Head of caudate nucleus (tissue), 42 donors: ENCODE data around the gene MCF2L2.
"Not testable (repeated sequence)": the region's sequence is repeated elsewhere in the genome, so short reads cannot be mapped to it uniquely, and the experiment has no call there.

Experiments used
- DNase-seq, 42 donors: peaks; one replicate each; pipeline versions ENCODE4 v3.0.0 to v3.0.0-alpha.2; 2020 to 2021; ENCODE audit warnings: mixed read lengths in 7 of 42
- intact Hi-C: fragments of 100-400 bp; cut with DNase I; formaldehyde crosslinking; loops from one replicate; pipeline ENCODE4 v1.15.0; 2022

MCF2L2 gene, protein sequence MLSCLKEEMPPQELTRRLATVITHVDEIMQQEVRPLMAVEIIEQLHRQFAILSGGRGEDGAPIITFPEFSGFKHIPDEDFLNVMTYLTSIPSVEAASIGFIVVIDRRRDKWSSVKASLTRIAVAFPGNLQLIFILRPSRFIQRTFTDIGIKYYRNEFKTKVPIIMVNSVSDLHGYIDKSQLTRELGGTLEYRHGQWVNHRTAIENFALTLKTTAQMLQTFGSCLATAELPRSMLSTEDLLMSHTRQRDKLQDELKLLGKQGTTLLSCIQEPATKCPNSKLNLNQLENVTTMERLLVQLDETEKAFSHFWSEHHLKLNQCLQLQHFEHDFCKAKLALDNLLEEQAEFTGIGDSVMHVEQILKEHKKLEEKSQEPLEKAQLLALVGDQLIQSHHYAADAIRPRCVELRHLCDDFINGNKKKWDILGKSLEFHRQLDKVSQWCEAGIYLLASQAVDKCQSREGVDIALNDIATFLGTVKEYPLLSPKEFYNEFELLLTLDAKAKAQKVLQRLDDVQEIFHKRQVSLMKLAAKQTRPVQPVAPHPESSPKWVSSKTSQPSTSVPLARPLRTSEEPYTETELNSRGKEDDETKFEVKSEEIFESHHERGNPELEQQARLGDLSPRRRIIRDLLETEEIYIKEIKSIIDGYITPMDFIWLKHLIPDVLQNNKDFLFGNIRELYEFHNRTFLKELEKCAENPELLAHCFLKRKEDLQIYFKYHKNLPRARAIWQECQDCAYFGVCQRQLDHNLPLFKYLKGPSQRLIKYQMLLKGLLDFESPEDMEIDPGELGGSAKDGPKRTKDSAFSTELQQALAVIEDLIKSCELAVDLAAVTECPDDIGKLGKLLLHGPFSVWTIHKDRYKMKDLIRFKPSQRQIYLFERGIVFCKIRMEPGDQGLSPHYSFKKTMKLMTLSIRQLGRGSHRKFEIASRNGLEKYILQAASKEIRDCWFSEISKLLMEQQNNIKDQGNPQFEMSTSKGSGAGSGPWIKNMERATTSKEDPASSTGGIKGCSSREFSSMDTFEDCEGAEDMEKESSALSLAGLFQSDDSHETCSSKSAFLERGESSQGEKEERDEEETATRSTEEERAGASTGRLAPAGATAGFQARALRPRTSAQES

DNA sequence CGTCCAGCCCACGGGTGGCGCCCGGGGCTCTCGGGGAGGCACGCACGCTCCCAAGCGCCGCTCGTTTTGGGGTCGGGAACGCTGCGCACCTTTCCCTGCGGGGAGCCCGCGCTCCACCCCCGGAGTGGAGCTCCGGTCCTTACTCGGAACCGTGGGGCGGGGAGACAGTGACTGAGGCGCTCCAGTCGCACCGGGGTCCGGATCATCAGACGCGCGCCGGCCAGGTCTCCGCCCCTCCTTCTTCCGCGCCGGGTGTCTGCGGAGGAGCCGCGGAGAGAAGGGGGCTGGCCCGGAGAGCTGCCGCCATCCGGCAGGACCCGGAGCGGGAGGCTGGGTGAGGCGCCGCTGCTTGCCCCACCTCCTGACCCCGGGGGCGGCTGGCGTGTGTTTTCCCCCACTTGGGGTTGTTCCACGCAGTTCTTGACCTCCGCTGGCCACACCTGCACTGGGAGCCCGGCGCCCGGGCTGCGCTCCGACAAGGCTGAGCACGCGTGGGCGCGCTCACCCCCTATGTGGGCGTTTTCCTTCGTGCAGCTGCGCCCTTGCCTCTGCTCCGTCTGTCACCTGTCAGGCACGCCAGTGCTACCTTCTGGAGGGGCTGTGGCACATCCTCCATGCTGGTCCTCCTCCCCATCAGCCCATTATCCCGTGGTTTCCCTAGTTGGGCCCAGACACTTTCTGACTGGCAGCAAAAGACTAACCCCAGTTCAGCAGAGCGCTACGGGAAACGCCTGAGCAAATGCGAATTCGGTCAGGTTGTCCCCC is at the start of gene MCF2L2:
Gene MCF2L2, minus strand, starts transcription at position 173 of the 765 bp plus-strand sequence. CDS start 642 bp downstream, outside the sequence.
- intact Hi-C loops, result no loop called here
- peak; percentile 11 to 84 (median 65) for DNase-seq

GRCh38 chr3:183477801-183478456 is 49.5 kb upstream of the MCF2L2 start:
- peak in 2 of 42 donors; percentile 5 to 11 for DNase-seq
- intact Hi-C loops, result no loop called here

DNA sequence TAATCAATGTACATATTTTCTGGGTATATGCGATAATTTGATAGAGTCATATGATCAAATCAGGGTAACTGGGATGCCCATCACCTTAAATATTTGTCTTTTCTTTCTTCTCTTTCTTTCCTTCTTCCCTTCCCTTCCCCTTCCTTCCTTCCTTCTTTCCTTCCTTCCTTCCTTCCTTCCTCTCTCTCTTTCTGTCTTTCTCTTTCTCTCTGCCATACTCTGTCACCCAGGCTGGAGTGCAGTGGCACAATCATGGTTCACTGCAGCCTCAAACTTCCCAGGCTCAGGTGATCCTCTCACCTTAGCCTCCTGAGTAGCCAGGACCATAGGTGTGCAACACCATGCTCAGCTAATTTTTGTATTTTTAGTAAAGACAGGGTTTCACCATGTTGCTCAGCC is 47.3 kb upstream of the MCF2L2 start:
- intact Hi-C loops, result not testable (repeated sequence)

DNA sequence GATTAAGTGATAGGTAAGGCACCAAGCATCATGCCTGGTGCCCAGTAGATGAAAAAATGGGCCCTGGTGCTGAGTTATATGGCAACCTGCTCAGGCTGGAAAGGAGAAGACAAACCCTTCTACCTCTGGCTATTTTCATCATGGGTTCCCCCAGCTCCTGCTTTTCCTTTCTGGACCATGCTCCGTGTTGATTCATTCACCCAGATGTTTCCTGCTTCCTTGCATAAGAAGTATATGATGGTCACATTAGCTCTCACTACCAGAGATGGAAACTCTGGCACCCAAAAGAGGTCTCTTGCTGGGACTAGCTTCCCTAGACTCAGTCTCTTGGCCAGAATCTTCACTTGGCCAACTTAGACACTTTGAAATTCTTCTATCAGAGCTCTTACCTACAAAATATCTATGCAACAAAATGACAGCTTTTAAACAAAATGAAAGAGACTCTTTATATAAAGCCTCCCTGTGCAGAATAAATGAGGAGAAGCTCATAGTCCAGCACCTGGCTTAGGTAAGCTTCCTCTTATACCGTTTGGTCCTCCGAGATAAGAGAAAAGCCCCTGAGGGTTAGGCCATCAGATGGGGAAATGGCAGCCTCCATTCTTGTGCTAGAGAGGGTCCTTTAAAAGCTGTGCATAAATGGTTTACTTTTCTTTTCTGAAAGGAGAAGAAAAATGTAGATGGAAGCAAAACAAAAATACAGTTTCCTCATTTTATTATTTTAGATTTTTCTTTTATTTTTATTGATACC is 46.8 kb upstream of the MCF2L2 start:
- DNase-seq, result no peak
- intact Hi-C loops, result no loop called here

More for the DNA sequence above, 47.3 kb upstream of the MCF2L2 start:
- not testable (repeated sequence) for DNase-seq

DNA sequence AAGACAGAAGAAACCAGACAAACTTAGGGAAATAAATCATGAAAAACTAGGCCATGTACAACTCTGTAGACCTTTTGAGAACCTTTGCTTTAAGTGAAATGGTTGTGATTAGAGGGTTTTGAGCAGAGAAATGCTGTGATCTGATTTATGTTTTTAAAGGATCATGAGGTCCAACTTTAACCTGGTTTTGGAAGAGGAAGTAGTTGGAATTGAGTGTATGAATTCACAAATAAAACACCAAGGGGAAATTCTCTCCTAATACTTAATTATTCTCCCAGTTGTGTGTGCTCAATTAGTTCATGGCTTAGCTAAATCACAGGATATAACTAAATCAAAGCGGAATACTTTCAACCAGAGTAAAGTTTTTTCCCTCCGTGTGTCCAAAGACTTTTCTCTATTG is 45.5 kb upstream of the MCF2L2 start:
- intact Hi-C loops, result no loop called here
- no peak for DNase-seq

GRCh38 chr3:183472155-183472554 is 43.7 kb upstream of the MCF2L2 start:
- intact Hi-C loops, result no loop called here
- DNase-seq, result no peak

DNA sequence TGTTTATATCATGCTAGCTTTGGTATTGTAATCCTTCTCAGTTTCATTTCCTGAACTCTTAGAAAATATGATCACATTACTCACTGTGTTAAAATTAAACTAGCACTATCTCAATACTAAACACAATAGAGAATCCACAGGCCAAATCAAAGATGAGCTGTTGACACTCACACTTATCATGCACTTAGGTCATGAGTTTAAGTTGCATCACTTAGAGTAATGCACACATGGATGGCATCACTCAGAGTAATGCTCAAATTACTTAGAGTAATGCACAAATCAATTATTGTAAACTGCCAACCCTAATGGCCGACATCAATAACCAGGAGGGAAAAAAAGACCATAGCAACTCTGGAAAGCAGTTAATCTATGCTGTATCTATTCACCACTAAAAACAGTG is 40.0 kb upstream of the MCF2L2 start:
- intact Hi-C loops, result no loop called here
- DNase-seq, result no peak

- no peak for DNase-seq
- intact Hi-C loops, result no loop called here
Observed at GRCh38 chr3:183466575-183466974, 38.2 kb upstream of the MCF2L2 start.

- DNase-seq, intact Hi-C loops: not testable (repeated sequence)
Observed at GRCh38 chr3:183465710-183466109, 37.3 kb upstream of the MCF2L2 start.

- intact Hi-C loops, result no loop called here
- DNase-seq, result no peak
Observed at GRCh38 chr3:183464480-183464879, 36.1 kb upstream of the MCF2L2 start.

DNA sequence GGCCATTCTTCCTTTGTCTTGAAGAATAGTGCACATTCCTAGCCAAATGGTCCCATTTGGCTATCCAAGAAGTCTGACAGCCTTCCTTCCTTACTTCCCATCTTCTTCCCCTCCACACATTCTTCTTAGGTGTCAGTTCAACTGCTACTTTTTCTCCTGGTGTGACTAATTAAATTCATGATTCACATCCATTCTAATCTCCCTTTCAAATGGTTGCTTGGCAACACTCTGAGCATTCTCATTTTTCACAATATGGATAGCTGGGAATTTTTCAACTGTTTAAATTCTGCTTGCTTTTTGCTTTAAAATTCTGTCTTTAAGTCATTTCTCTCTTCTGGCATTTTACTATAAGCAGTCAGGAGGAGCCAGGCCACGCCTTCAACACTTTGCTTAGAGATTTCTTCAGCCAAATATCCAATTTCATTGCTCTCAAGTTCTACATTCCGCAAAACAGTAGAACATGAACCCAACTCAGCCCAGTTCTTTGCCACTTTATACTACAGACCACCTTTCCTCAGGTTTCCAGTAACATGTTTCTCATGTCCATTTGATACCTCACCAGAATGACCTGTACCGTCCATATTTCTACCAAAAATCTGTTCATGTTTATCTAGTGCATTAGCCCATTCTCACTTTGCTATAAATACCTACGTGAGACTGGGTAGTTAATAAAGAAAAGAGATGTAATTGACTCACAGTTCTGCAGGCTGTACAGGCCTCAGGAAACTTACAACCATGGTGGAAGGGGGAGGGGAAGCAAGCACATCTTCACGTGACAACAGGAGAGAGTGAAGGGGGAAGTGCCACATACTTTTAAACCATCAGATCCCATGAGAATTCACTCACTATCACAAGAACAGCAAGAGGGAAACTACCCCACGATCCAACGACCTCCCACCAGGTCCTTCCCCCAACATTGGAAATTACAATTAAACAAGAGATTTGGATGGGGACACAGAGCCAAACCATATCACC is 31.9 kb upstream of the MCF2L2 start:
- intact Hi-C loops, result no loop called here
- DNase-seq, result peak in 1 of 42 donors; percentile 11

DNA sequence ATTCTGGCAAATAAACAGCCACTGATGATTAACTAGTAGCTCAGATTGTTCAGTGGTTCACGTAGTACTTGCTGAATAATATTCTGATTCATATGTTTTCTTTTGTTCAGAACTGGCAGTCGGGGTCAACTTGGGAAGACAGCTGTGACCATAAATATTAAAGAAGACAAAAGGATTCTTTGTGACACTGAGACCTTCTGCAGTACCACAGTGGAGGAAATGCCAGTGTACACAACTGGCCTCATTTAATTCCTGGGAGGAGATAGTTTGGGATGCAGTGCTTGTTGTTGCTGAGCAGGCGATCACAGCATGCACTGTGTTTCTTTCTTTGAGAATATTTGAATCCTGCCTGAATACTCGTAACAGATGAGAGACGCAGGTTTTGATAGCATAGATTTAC is 26.7 kb upstream of the MCF2L2 start:
- DNase-seq, result peak in 33 of 42 donors; percentile 11 to 79 (median 49)
- intact Hi-C loops, result no loop called here

DNA sequence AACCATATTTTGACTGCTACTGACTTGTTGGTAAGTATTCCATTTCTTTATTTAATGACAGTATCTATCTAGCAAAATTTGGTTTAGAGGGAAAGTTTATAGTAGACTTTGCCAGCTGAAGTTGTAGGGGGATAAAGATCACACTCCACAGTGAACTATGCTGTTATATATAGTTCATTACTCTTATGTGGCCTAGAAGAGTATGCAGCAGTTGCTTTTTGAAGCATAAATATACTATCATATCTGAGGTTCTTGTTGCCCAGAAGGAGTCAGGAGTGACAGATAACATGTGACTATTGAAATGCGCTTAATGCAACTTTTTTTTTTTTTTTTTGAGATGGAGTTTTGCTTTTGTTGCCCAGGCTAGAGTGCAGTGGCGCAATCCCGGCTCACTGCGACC is 25.6 kb upstream of the MCF2L2 start:
- DNase-seq, result no peak
- intact Hi-C loops, result no loop called here

GRCh38 chr3:183449791-183450190 is 21.4 kb upstream of the MCF2L2 start:
- no peak for DNase-seq
- intact Hi-C loops, result no loop called here

GRCh38 chr3:183449391-183449790 is 21.0 kb upstream of the MCF2L2 start:
- DNase-seq, result peak in 13 of 42 donors; percentile 18 to 70 (median 33)
- intact Hi-C loops, result no loop called here

- intact Hi-C loops, result no loop called here
- DNase-seq, result no peak
Observed at GRCh38 chr3:183448369-183449128, 20.1 kb upstream of the MCF2L2 start.
